ENCODE results near the gene HSPA12A.

The HSPA12A gene

GRCh38 chr10:116692225-116692624 is 50.1 kb downstream of the HSPA12A start:
- no peak for DNase-seq

GRCh38 chr10:116691635-116692034 is 50.7 kb downstream of the HSPA12A start:
- DNase-seq, result peak in 10 of 51 donors; percentile 6 to 31 (median 15)

DNA sequence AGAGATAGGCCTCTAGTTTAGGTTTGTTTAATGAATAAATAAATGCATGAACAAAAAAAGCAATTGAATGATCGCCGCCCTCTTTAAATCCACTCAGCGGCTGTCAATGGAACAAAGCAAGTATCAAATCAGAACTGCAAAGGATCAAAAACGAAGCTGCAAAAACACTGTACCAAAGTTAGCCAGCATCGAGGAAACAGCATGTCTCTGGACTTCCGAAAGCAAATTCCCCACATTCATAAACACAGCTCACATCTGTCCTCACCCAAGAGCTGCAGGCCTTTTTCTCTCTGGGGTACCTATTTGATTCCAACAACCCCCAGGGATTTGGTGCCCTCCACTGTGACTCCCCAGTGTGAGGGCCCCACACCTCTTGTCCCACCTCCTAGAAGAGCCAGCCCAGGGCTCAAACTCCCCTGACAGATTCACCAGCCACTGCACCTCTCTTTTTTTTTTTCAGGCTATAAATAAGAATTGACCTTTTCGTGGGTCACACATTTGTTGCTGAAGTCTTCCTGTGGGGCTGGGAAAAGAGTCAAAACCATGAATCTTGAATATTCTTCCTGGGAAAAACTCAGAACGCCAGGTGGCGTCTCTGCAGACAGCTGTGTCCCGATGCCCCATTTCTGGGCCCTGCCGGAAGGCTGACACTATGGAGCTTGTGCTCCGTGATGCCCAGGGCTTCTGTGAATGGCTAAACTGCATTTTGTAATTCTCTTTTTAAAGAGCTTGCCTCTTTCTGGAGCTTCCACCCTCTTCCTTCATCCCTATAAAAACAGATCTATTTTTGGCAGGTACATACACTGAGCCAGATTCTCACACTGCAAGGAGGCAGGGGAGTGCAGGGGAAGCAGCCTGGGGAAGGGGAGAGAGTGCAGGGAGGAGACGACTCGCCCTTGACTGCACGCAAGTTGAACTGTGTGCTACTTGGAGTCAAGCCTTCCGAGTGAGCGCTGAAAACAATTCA is 51.7 kb downstream of the HSPA12A start:
- DNase-seq, result peak in 24 of 51 donors; percentile 7 to 55 (median 38)

DNA sequence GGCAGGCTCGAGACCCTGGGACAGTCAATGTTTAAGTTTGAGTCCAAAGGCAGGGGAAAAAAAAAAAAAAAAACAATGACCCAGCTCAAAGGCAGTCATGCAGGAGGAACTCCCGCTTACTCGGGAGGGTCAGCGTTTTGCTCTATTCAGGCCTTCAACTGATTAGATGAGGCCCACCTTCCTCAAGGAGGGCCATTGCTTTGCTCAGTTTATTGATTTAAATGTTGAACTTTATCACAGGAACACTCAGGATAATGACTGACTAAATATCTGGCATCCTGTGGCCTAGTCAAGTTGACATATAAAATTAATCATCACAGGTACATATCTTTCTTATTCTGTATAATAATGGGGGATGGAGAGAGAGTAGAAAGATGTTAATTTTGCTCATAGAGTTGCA is 52.6 kb downstream of the HSPA12A start:
- no peak for DNase-seq

DNA sequence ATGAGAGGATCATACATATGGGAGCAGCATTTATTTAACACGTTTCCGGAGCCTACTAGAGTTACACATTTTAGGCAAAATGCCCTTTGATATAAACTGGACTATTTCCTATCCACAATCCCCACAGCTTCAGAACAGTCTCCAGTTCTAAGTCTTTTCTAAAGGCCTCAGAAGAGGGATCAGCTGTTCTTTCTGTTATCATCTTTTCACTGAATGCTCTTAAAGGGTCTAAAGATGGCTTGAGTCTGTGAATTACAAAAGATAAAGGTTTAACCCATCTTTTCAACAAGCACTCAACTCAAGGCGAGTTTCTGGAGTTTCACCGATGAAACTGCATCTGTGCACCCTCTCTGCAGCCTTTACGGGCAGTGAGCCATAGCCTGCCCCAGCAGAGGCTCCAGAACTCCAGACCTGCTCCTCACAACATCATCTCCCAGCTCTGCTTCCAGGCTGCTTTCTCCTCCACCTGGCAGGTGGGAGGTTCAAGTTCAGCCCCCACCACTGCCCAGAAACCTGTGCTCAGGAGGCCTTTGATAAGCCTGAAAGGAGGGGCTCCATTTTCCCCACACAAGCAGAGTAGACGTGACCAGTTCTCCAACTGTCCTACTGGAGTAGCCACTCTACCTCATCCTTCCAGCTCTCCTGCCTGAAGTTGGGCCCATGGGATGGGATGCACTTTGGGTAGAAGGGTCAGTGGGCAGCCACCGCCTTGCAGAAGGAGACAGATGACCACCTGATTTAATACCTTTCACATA is 53.4 kb downstream of the HSPA12A start:
- DNase-seq, result no peak

DNA sequence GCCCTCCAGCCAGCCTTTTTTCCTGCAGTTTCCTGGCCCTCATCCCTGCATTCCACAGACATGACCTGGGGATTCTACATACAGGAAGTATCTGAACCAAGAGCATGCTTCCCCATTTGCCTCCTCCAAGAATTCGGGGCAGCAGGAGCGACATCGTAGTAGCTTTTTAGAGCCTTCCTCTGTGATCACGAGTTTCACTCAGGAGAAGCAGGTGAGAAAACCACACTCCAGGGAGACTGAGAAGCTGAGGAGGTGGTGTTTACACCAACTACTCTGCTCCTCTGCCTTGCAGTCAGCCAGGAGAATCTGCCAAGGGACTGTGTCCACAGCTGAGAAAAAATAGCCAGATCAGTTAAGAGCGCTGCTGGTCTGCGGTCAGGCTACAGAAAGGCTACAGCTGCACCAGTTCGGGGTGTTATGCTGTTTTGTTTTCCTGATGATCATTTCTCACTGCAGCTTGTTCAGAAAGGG is 54.1 kb downstream of the HSPA12A start:
- DNase-seq, result peak in 1 of 51 donors; percentile 65

DNA sequence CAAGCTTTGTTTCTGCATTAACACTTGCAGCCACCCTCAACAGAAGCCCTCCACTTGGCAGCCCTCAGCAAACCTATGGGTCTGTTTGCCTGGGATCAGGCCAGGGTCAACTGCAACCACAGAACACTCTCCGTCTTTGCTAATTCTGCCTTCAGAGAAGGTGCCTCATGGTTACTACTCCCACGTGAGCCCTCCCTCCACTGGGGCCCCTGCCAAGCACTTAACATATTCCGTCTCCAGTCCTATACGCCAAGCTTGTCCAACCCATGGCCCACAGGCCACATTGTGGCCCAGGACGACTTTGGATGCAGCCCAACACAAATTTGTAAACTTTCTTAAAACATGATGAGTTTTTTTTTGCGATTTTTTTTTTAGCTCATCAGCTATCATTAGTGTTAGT is 54.7 kb downstream of the HSPA12A start:
- no peak for DNase-seq

DNA sequence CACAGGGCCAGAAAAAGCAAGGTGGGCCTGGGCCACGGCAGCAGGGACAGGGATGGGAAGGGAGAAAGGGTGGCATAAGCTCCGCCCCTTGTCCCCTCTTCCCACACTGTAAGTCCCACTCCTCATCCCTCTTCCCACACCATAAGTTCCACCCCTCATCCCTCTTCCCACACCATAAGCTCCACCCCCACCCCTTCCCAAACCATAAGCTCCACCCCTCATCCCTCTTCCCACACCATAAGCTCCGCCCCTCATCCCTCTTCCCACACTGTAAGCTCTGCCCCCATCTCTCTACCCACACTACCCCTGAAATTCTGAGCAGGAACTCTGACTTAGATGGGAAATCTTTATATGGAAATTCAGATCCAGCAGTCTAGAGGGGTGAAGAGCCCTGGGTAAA is 55.7 kb downstream of the HSPA12A start:
- no peak for DNase-seq

DNA sequence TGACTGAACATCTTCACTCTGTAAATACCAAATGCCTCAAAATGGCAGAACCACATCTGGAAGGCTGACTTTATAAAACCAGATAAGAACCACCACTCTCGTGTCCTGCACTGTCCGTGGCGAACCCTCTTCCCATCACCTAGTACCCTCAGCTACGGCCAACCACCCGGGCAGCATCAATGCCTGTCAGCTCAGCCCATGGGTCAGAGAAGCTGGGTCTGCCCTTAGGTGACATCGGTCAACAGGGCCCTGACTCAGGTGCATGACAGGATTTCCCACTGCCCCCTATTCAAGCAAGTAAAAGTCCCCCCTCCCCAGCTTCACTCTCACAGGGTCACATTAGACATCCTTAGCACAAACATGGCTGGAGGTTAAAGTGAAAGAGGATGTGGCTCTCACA is 56.6 kb downstream of the HSPA12A start:
- no peak for DNase-seq

DNA sequence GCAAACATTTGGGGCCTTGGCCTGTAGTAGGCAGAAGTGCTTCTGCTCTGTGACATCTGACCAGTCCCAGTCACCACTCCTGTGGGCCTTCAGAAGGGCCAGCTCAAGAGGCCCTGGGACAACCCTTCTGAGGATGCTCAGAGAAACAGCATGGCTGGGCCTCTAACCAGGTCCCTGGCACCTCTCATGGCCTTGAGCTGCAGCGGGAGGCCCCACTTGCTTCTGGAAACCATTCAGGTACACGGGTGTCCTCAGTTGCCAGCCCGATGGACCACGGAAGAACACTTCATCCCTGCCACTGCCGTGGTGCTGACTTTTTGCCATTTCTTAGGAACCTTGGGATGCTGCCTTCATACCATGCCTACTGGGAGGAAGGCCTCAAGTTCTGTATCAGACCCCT is 57.6 kb downstream of the HSPA12A start:
- DNase-seq, result no peak

- no peak for DNase-seq
Measured at GRCh38 chr10:116683821-116684220, 58.5 kb downstream of the HSPA12A start.

GRCh38 chr10:116683166-116683565 is 59.2 kb downstream of the HSPA12A start:
- no peak for DNase-seq

GRCh38 chr10:116679351-116679750 is 63.0 kb downstream of the HSPA12A start:
- no peak for DNase-seq

DNA sequence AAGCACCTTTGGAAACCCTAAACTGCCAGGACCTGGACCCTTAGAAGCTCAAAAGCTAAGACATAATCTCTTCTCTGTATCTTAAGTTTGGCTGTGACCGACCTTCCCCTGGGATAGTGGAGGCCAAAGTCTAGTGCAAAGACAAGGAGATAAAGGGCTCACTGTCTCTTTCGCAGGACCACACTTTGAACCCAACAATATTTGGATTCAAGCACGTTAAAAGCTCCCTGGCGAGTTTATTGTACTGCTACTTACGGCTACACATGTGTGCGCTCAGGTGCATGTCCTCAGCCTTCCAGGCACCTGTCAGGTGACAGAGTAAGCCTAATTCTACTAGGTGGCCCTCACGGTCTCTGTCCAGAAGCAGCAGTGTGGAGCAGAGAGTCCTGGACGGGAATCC is 65.7 kb downstream of the HSPA12A start:
- DNase-seq, result no peak

- no peak for DNase-seq
Measured at GRCh38 chr10:116676118-116676517, 66.2 kb downstream of the HSPA12A start.

DNA sequence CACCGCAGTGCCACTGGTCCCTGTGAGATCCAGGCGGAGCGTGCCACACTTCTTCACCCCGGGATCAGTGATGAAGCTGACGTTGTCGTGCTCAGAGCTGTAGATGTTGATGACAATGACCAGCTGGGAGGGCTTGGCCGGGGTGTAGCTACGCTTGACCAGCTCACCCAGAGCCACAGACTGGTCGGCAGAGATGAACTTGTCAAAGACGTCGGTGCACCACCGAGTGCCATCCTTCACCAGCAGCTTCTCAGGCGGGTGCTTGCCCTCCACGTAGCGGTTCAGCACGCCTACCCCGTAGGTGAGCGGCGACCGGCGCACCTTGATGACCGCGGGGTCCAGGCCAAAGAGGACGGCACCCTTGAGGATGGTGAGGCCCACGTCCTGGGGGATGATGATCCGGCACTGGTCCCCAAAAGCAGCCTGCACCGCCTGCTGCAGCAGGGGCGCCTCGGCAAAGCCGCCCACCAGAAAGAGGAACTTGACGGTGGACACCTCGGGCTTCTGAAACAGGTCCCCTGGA is 67.4 kb downstream of the HSPA12A start:
- DNase-seq, result no peak

- DNase-seq, result no peak
Measured at GRCh38 chr10:116673866-116674265, 68.5 kb downstream of the HSPA12A start.

DNA sequence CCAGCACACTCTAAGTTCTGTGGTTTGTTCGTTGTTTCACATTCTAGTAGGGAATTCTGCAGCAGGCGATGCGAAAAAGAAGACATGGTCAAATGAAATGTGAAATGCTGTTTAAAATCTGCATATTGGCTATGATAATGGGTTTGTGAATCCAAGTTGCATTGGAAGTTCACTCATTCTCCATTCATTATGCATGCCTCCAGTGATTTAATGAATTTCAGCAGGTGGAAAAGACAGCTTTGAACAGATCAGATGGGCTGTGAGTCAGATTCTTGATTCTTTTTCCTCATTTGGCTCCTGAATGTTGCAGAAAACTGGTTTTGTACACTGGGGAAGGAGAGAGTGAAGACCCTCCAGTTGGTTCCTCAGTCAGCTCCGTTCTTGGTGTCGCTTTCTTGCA is 69.5 kb downstream of the HSPA12A start:
- DNase-seq, result no peak

- DNase-seq, result no peak
Measured at GRCh38 chr10:116671274-116671926, 71.0 kb downstream of the HSPA12A start.

DNA sequence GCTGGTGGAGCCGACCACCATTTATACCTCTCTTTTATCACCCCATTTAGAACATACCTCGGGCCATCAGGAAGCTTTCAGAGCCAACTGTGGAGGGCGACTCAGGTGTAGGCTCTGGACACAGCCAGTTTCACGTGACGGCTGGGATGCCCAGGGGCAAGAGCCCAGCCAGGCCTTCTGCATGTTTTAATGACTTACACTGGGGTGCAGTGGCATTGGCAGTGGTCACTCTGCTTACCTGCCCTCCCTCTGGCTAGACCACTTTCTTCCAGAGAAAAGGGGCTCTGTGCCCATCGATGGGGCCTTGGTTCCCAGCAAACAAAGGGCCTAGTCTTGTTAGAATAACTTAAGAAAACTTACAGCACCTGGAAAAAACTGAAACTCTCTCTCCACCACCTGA is 71.7 kb downstream of the HSPA12A start:
- no peak for DNase-seq

DNA sequence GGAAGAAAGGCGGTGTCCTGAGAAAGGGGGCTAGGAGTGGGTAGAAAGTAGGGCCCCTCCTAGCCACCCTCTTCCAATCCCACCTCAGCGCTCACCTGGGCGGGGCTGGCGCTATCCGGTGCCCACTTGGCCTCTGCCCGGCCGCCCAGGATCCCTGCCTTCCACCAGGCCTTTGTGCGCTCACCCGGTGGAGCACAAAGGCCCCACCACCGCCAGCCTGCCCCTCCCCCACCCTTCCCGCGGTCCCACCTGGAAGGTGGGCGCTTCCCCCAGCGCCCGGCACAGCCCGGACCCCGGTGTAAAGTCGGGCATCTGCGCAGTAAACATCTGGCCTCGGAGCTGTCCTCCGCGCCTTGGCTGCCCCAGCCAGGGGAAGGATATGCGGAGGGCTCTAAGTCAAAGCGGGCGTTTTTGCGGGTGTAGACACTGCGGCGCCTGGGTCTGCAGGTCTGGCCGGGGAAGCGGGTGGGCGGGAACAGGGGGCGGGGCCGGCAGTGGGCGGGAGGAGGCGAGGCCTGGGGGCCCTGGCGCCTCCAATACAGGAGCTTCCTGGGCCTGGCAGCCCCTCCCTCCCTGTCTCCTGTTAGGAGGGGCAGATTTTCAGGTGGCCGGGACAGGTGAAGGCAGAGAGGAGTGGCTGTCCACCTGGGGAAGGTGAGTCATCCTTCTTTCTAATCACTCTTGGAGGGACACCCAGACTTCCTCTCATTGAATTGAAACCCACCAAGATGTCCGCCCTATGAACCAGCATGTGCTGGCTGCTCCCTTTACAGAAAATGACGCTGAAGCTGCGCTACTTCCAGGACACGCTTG is 72.3 kb downstream of the HSPA12A start:
- DNase-seq, result peak in 12 of 51 donors; percentile 8 to 44 (median 16)
